HFFc6 (cell line): ENCODE data around the gene NME3. TPM values are rescaled to one million over a fixed set of nuclear protein-coding genes. Genes with fewer than 3 reads are reported as not detected.

Source experiments
- DNase-seq: peaks from one replicate; pipeline ENCODE4 v3.0.0-alpha.2; 2018
- H3K27ac Mint-ChIP-seq: 2 replicates; pipeline ENCODE4 v1.8.0; 2020; ENCODE audit warnings: mild to moderate bottlenecking, mixed read lengths
- H3K27me3 Mint-ChIP-seq: 2 replicates; pipeline ENCODE4 v1.8.0; 2021; ENCODE audit warnings: mild to moderate bottlenecking, moderate library complexity, mixed read lengths; ENCODE audit not compliant: insufficient read depth
- H3K36me3 Mint-ChIP-seq: 2 replicates; pipeline ENCODE4 v1.8.0; 2021; ENCODE audit warnings: low read depth, mixed read lengths
- H3K4me1 Mint-ChIP-seq: 2 replicates; pipeline ENCODE4 v1.8.0; 2020; ENCODE audit warnings: low read depth, mixed read lengths
- H3K4me3 Mint-ChIP-seq: 2 replicates; pipeline ENCODE4 v1.8.0; 2020; ENCODE audit warnings: mild to moderate bottlenecking, moderate library complexity, mixed read lengths
- H3K9me3 Mint-ChIP-seq: 2 replicates; pipeline ENCODE4 v1.8.0; 2020; ENCODE audit warnings: mild to moderate bottlenecking, mixed read lengths
- CTCF ChIP-seq: fragments of 200-600 bp; sonication (generic); IDR thresholded peaks from 2 replicates; pipeline ENCODE4 v1.5.0; 2021; ENCODE audit warnings: antibody characterized with exemption, mild to moderate bottlenecking
- total RNA-seq, 6 experiments: library from RNA; stranded (reverse); fragmentation: NEBNext Ultra II Directional; extraction: Animal tissue kit (Norgen Biotek cat#: 25700); gene quantifications; 2 replicates in 1 of 6; 3 replicates in 5 of 6; pipeline ENCODE4 v1.2.3, GENCODE V29; 2021

The NME3 gene
- total RNA-seq, 6 experiments from 2014 or later = 28.2 to 61.0 (median 31.3) TPM

GRCh38 chr16:1759511-1759910 is 11.8 kb downstream of the NME3 start:
- Mint-ChIP-seq H3K4me1 (no peaks in the 10 kb centered on the region), H3K27me3 (peaks cover 4% of the 10 kb centered on the region), H3K9me3 (no peaks in the 10 kb centered on the region), H3K4me3 (no peak overlapping the region), H3K36me3 (peaks cover 16% of the 10 kb centered on the region), H3K27ac (no peak overlapping the region)
- DNase-seq = no peak
- TF ChIP-seq CTCF = no peak

- Mint-ChIP-seq H3K27me3 (peaks cover 4% of the 10 kb centered on the region), H3K36me3 (peaks cover 16% of the 10 kb centered on the region), H3K4me1 (no peaks in the 10 kb centered on the region), H3K9me3 (no peaks in the 10 kb centered on the region), H3K4me3 (no peak overlapping the region), H3K27ac (no peak overlapping the region)
- no peak for TF ChIP-seq CTCF
- no peak for DNase-seq
Measured at GRCh38 chr16:1758923-1759322, 12.4 kb downstream of the NME3 start.

- H3K27me3 Mint-ChIP-seq = peaks cover 4% of the 10 kb centered on the region
- DNase-seq = no peak
- H3K9me3 Mint-ChIP-seq = no peaks in the 10 kb centered on the region
- no peak overlapping the region for H3K27ac Mint-ChIP-seq
- no peaks in the 10 kb centered on the region for H3K4me1 Mint-ChIP-seq
- TF ChIP-seq CTCF = no peak
- H3K36me3 Mint-ChIP-seq = peaks cover 16% of the 10 kb centered on the region
- H3K4me3 Mint-ChIP-seq = no peak overlapping the region
Measured at GRCh38 chr16:1757714-1758461, 13.5 kb downstream of the NME3 start.

- no peaks in the 10 kb centered on the region; the same call in 1 of the 2 replicates for H3K27me3 Mint-ChIP-seq
- no peak overlapping the region for H3K4me3 Mint-ChIP-seq
- H3K4me1 Mint-ChIP-seq = peaks cover 7% of the 10 kb centered on the region
- H3K36me3 Mint-ChIP-seq = peaks cover 9% of the 10 kb centered on the region; the same call in 1 of the 2 replicates
- no peak overlapping the region for H3K27ac Mint-ChIP-seq
- no peak for TF ChIP-seq CTCF
- DNase-seq = no peak
- H3K9me3 Mint-ChIP-seq = no peaks in the 10 kb centered on the region
Measured at GRCh38 chr16:1754204-1754603, 17.1 kb downstream of the NME3 start.

- Mint-ChIP-seq H3K9me3 (no peaks in the 10 kb centered on the region), H3K27me3 (peaks cover 2% of the 10 kb centered on the region), H3K4me1 (peaks cover 7% of the 10 kb centered on the region), H3K4me3 (no peak overlapping the region), H3K27ac (no peak overlapping the region), H3K36me3 (peaks cover 9% of the 10 kb centered on the region; the same call in 1 of the 2 replicates)
- no peak for TF ChIP-seq CTCF
- DNase-seq = no peak
Measured at GRCh38 chr16:1752853-1753252, 18.5 kb downstream of the NME3 start.
